ENCODE results near the gene SNAP23. TPM values are rescaled to one million over a fixed set of nuclear protein-coding genes. Genes with fewer than 3 reads are reported as not detected.

The SNAP23 gene
- total and polyA plus RNA-seq, 10 donors: 60.8 to 151 (median 103) TPM

DNA sequence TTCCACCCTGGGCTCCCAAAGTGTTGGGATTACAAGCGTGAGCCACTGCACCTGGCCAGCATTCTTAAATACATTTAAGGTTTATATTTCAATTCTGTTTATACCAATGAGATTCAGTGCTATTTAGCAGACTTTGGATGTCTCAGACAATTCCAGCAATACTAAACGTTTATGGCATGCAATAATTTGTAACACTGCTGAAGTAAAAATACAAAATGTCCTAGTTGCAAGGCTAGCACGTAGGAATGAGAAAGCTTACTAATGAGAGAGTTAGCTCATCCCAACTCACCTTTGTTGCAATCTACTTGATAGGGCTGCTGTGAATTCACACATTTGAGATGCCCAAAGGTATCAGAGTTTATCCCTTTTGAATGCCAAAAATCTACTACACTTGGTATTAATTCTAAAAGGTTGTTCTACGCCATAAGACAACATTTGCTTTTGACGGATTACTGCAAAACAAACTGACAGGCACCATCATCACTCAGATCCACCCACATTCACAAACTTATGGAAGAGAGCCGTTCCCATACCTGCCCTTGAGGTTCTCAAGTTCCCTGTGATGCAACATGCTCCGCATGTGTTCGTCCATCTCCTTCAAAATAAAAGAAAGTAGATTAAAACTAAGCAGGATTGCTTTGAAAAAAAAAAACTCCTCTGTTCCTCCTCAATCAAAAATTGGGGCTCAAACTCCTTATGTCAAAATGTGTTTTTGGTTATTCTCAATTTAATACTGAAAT, 29.7 kb upstream of the SNAP23 start:
- no peaks in the 10 kb centered on the region for H3K9me3 ChIP-seq
- no peak for TF ChIP-seq POLR2AphosphoS5 (IDR thresholded peaks at IDR 0.05)
- TF ChIP-seq CTCF (IDR thresholded peaks at IDR 0.05 in 8 of 11, conservative IDR thresholded peaks at IDR 0.05 in 3 of 11): no peak
- no peak for TF ChIP-seq POLR2A (IDR thresholded peaks at IDR 0.05)
- H3K27me3 ChIP-seq (replicated peaks in 1 of 7): no peaks in the 10 kb centered on the region
- no peak for DNase-seq
- H3K36me3 ChIP-seq: peaks cover 0 to 97% (median 48%) of the 10 kb centered on the region in 6 donors
- no peak overlapping the region for H3K27ac ChIP-seq
- no peak overlapping the region for H3K4me3 ChIP-seq
- peaks cover 0 to 26% (median 3%) of the 10 kb centered on the region in 6 donors for H3K4me1 ChIP-seq
- 91 to 97% (median 93%) methylated on average over 8 of the region's 8 CpGs for WGBS, 5 donors
- intact Hi-C loops (cut with DNase I; ENCODE audit: low total_unique reads): no loop called here

GRCh38 chr15:42471002-42471401, 24.4 kb upstream of the SNAP23 start:
- Histone ChIP-seq H3K27ac (peak overlapping the region in 5 of 8 donors; percentile 8 to 56 (median 31)), H3K4me3 (no peak overlapping the region), H3K27me3 (replicated peaks in 1 of 7) (no peaks in the 10 kb centered on the region), H3K4me1 (peaks cover 0 to 65% (median 18%) of the 10 kb centered on the region in 6 donors), H3K9me3 (no peaks in the 10 kb centered on the region), H3K36me3 (peaks cover 0 to 60% (median 19%) of the 10 kb centered on the region in 6 donors)
- 67 to 86% (median 71%) methylated on average over 3 of the region's 3 CpGs for WGBS, 5 donors
- intact Hi-C loops (cut with DNase I; ENCODE audit: low total_unique reads): no loop called here
- no peak for DNase-seq
- TF ChIP-seq POLR2AphosphoS5 (IDR thresholded peaks at IDR 0.05) (no peak), POLR2A (IDR thresholded peaks at IDR 0.05) (no peak), CTCF (IDR thresholded peaks at IDR 0.05 in 8 of 11, conservative IDR thresholded peaks at IDR 0.05 in 3 of 11) (no peak)

DNA sequence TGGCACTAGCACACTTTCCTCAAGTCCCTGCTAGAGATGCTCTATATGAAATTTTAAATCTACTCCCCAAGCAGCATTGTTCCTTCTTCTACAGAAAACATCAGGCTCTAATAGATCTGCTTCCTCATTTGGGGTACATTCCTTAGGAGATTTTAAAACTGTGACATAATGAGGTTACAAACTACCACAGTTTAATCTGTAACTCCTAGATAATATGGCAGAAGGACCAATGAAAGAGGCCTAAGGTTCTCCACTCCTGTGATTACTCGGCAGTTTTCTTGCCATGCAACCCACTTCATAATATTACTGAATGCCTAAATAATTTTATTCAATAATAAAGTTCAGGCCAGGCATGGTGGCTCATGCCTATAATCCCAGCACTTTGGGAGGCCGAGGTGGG, 20.6 kb upstream of the SNAP23 start:
- H3K36me3 ChIP-seq: peaks cover 0 to 23% (median 7%) of the 10 kb centered on the region in 6 donors
- TF ChIP-seq CTCF (IDR thresholded peaks at IDR 0.05 in 8 of 11, conservative IDR thresholded peaks at IDR 0.05 in 3 of 11): no peak
- no peak for TF ChIP-seq POLR2A (IDR thresholded peaks at IDR 0.05)
- no peak for TF ChIP-seq POLR2AphosphoS5 (IDR thresholded peaks at IDR 0.05)
- intact Hi-C loops (cut with DNase I; ENCODE audit: low total_unique reads): no loop called here
- peaks cover 0 to 76% (median 18%) of the 10 kb centered on the region in 6 donors for H3K4me1 ChIP-seq
- 63 to 81% (median 70%) methylated on average over 2 of the region's 2 CpGs for WGBS, 5 donors
- no peaks in the 10 kb centered on the region for H3K27me3 ChIP-seq (replicated peaks in 1 of 7)
- H3K9me3 ChIP-seq: no peaks in the 10 kb centered on the region
- no peak overlapping the region for H3K4me3 ChIP-seq
- no peak for DNase-seq
- H3K27ac ChIP-seq: peak overlapping the region in 3 of 8 donors; percentile 5 to 44 (median 34)

GRCh38 chr15:42482701-42483100, 12.7 kb upstream of the SNAP23 start:
- intact Hi-C loops (cut with DNase I; ENCODE audit: low total_unique reads): no loop called here
- no peak for TF ChIP-seq POLR2AphosphoS5 (IDR thresholded peaks at IDR 0.05)
- no peak for TF ChIP-seq CTCF (IDR thresholded peaks at IDR 0.05 in 8 of 11, conservative IDR thresholded peaks at IDR 0.05 in 3 of 11)
- no peak for TF ChIP-seq POLR2A (IDR thresholded peaks at IDR 0.05)
- DNase-seq: no peak
- Histone ChIP-seq H3K4me1 (peaks cover 0 to 36% (median 2%) of the 10 kb centered on the region in 6 donors), H3K27me3 (replicated peaks in 1 of 7) (no peaks in the 10 kb centered on the region), H3K27ac (no peak overlapping the region), H3K9me3 (peaks cover 0 to 12% (median 7%) of the 10 kb centered on the region in 8 donors), H3K36me3 (peaks cover 0 to 36% (median 0%) of the 10 kb centered on the region in 6 donors), H3K4me3 (no peak overlapping the region)
- 94 to 100% (median 97%) methylated on average over 6 of the region's 6 CpGs for WGBS, 5 donors
